H1 (cell line): ENCODE data around the gene CKB. TPM values are rescaled to one million over a fixed set of nuclear protein-coding genes. Genes with fewer than 3 reads are reported as not detected.
A peak's percentile ranks its signal among the peaks of the same experiment; 100 is the strongest.

Experiments
- CTCF ChIA-PET: fragments of 300-600 bp; sonication (Branson Sonifier 250); formaldehyde crosslinking; loops from one replicate; lab custom pipeline; 2021; ENCODE audit not compliant: partially characterized antibody; lab: Charles Lee
- POLR2A ChIA-PET: fragments of 300-600 bp; sonication (Branson Sonifier 250); formaldehyde crosslinking; loops from one replicate; lab custom pipeline; 2021; ENCODE audit warnings: inconsistent platforms; ENCODE audit not compliant: partially characterized antibody; lab: Charles Lee
- DNase-seq, 2 experiments: peaks; one replicate each; pipeline versions ENCODE4 v3.0.0 to v3.0.0-alpha.2; 2010 to 2022; ENCODE audit warnings: low spot score in 2 of 2, low read depth in 1 of 2, mixed read lengths in 1 of 2
- FAIRE-seq: peaks from 2 replicates; lab custom pipeline; 2011; peaks lifted over from hg19 to GRCh38; lab: Jason Lieb, UNC
- H2AFZ ChIP-seq: 2 replicates; pipeline ENCODE4 v1.8.1; 2012; ENCODE audit warnings: low read length, inconsistent platforms
- H2AK5ac ChIP-seq: 2 replicates; pipeline ENCODE4 v1.6.1; 2013; ENCODE audit warnings: low read depth, low read length
- H2BK120ac ChIP-seq: replicated peaks from 2 replicates; pipeline ENCODE3; 2013; ENCODE audit warnings: low read depth, low read length, inconsistent platforms
- H2BK12ac ChIP-seq: 2 replicates; pipeline ENCODE4 v1.6.1; 2013; ENCODE audit warnings: low read depth, low read length
- H2BK15ac ChIP-seq: 2 replicates; pipeline ENCODE4 v1.6.1; 2013; ENCODE audit warnings: low read length
- H2BK20ac ChIP-seq: 2 replicates; pipeline ENCODE4 v1.6.1; 2013; ENCODE audit warnings: low read length
- H2BK5ac ChIP-seq: 2 replicates; pipeline ENCODE4 v1.6.1; 2013; ENCODE audit warnings: low read depth, low read length
- H3K14ac ChIP-seq: 2 replicates; pipeline ENCODE4 v1.6.1; 2013; ENCODE audit warnings: inconsistent platforms; ENCODE audit not compliant: insufficient read length
- H3K18ac ChIP-seq: 2 replicates; pipeline ENCODE4 v1.6.1; 2013; ENCODE audit warnings: low read length; ENCODE audit errors: extremely low read depth
- H3K23ac ChIP-seq: 2 replicates; pipeline ENCODE4 v1.6.1; 2013; ENCODE audit warnings: inconsistent platforms; ENCODE audit not compliant: insufficient read length
- H3K23me2 ChIP-seq: 2 replicates; pipeline ENCODE4 v1.6.1; 2013; ENCODE audit warnings: low read depth, low read length
- H3K27ac ChIP-seq: 2 replicates; pipeline ENCODE4 v1.6.1; 2011; ENCODE audit warnings: low read depth, low read length, inconsistent platforms
- H3K27me3 ChIP-seq, 4 experiments: replicated peaks in 1 of 4; 1 replicate in 1 of 4; 2 replicates in 3 of 4; pipeline versions ENCODE4 v1.6.1 to v1.8.1; 2011 to 2013; ENCODE audit warnings: low read length in 3 of 4, mild to moderate bottlenecking in 3 of 4, inconsistent platforms in 2 of 4, mixed read lengths in 2 of 4, moderate library complexity in 1 of 4; ENCODE audit not compliant: control insufficient read depth in 3 of 4, insufficient read depth in 3 of 4; ENCODE audit errors: extremely low read depth in 1 of 4
- H3K36me3 ChIP-seq, 4 experiments: 2 replicates each; pipeline versions ENCODE4 v1.6.1 to v1.8.1; 2011 to 2013; ENCODE audit warnings: mild to moderate bottlenecking in 4 of 4, low read length in 3 of 4, moderate library complexity in 2 of 4, control low read depth in 1 of 4, inconsistent platforms in 1 of 4; ENCODE audit not compliant: insufficient read depth in 4 of 4, control insufficient read depth in 2 of 4
- H3K4ac ChIP-seq: replicated peaks from 2 replicates; pipeline ENCODE3; 2013; ENCODE audit warnings: low read length, low read depth, mixed read lengths, inconsistent platforms; ENCODE audit not compliant: insufficient read length
- H3K4me1 ChIP-seq, 4 experiments: replicated peaks in 1 of 4; 1 replicate in 1 of 4; 2 replicates in 3 of 4; pipeline versions ENCODE4 v1.6.1 to v1.8.1; 2011 to 2013; ENCODE audit warnings: low read length in 3 of 4, inconsistent platforms in 2 of 4, mixed read lengths in 1 of 4; ENCODE audit not compliant: insufficient read depth in 4 of 4, control insufficient read depth in 3 of 4
- H3K4me2 ChIP-seq, 2 experiments: 2 replicates each; pipeline versions ENCODE4 v1.6.1 to v1.8.1; 2011 to 2013; ENCODE audit warnings: low read depth in 2 of 2, low read length in 2 of 2, control low read depth in 1 of 2, inconsistent platforms in 1 of 2, mild to moderate bottlenecking in 1 of 2; ENCODE audit not compliant: insufficient read depth in 1 of 2
- H3K4me3 ChIP-seq, 4 experiments: fragments of 200-600, 300-600 bp in 1 of 4; sonication (generic), shearing (Covaris generic), sonication (Bioruptor Twin) in 1 of 4; 2 replicates each; pipeline versions ENCODE4 v1.5.1 to v1.8.1; 2011 to 2016; ENCODE audit warnings: low read length in 4 of 4, low read depth in 3 of 4, control low read depth in 2 of 4, inconsistent platforms in 2 of 4, mild to moderate bottlenecking in 2 of 4, mixed read lengths in 1 of 4, moderate library complexity in 1 of 4; ENCODE audit not compliant: insufficient read depth in 2 of 4; ENCODE audit errors: extremely low read depth in 1 of 4
- H3K56ac ChIP-seq: replicated peaks from 2 replicates; pipeline ENCODE3; 2013; ENCODE audit warnings: low read depth, mild to moderate bottlenecking, mixed read lengths, low read length, inconsistent platforms; ENCODE audit not compliant: insufficient read length
- H3K79me1 ChIP-seq: 2 replicates; pipeline ENCODE4 v1.6.1; 2013; ENCODE audit warnings: low read depth, low read length, control low read depth
- H3K79me2 ChIP-seq, 2 experiments: 2 replicates each; pipeline versions ENCODE4 v1.6.1 to v1.8.1; 2012 to 2013; ENCODE audit warnings: low read length in 2 of 2, mild to moderate bottlenecking in 2 of 2, inconsistent platforms in 1 of 2; ENCODE audit not compliant: insufficient read depth in 2 of 2, control insufficient read depth in 1 of 2
- H3K9ac ChIP-seq, 4 experiments: replicated peaks in 1 of 4; 1 replicate in 1 of 4; 2 replicates in 3 of 4; pipeline versions ENCODE4 v1.6.1 to v1.8.1; 2011 to 2013; ENCODE audit warnings: low read depth in 3 of 4, low read length in 3 of 4, control low read depth in 2 of 4, mild to moderate bottlenecking in 2 of 4, moderate library complexity in 2 of 4, inconsistent platforms in 1 of 4; ENCODE audit errors: extremely low read depth in 1 of 4
- H3K9me3 ChIP-seq, 2 experiments: 2 replicates each; pipeline versions ENCODE4 v1.6.1 to v1.8.1; 2012 to 2013; ENCODE audit warnings: mild to moderate bottlenecking in 2 of 2, moderate library complexity in 2 of 2, control low read depth in 1 of 2, inconsistent platforms in 1 of 2, low read depth in 1 of 2, low read length in 1 of 2, mixed read lengths in 1 of 2; ENCODE audit not compliant: insufficient read depth in 2 of 2
- H4K20me1 ChIP-seq, 2 experiments: replicated peaks in 1 of 2; 2 replicates each; pipeline versions ENCODE3 to v1.8.1; 2011 to 2013; ENCODE audit warnings: inconsistent platforms in 2 of 2, low read length in 2 of 2, mild to moderate bottlenecking in 1 of 2; ENCODE audit not compliant: insufficient read depth in 2 of 2, control insufficient read depth in 1 of 2
- H4K5ac ChIP-seq: 2 replicates; pipeline ENCODE4 v1.6.1; 2013; ENCODE audit warnings: low read length, low read depth, mixed read lengths, inconsistent platforms; ENCODE audit not compliant: insufficient read length
- H4K8ac ChIP-seq: 2 replicates; pipeline ENCODE4 v1.8.0; 2013; ENCODE audit warnings: mild to moderate bottlenecking, moderate library complexity, low read length, inconsistent platforms; ENCODE audit not compliant: insufficient read depth; ENCODE audit errors: extremely low read depth
- H4K91ac ChIP-seq: replicated peaks from 2 replicates; pipeline ENCODE3; 2013; ENCODE audit warnings: low read length, mixed read lengths, inconsistent platforms; ENCODE audit not compliant: insufficient read length
- BCL11A ChIP-seq, 2 experiments: IDR thresholded peaks; one replicate each; pipeline ENCODE4 v1.6.1; 2011; ENCODE audit warnings: low read depth in 2 of 2, low read length in 2 of 2, mild to moderate bottlenecking in 2 of 2
- HDAC2 ChIP-seq, 2 experiments: fragments of 300-600 bp in 1 of 2; sonication (generic) in 1 of 2; IDR thresholded peaks; 2 replicates each; pipeline ENCODE4 v1.6.1; 2011 to 2012; ENCODE audit warnings: low read depth in 2 of 2, low read length in 2 of 2, mild to moderate bottlenecking in 2 of 2, moderate library complexity in 2 of 2, borderline replicate concordance in 1 of 2, inconsistent platforms in 1 of 2
- SIX5 ChIP-seq: IDR thresholded peaks from 2 replicates; pipeline ENCODE4 v1.6.1; 2011; ENCODE audit warnings: mild to moderate bottlenecking, low read depth, low read length
- TCF12 ChIP-seq: IDR thresholded peaks from 2 replicates; pipeline ENCODE4 v1.6.1; 2011; ENCODE audit warnings: low read depth, mild to moderate bottlenecking, low read length
- WGBS, 2 experiments: shearing (Covaris generic) in 1 of 2; methylation state at CpG; one replicate each; pipeline versions ENCODE4 v1.1.6 to v1.1.7; 2013 to 2015; ENCODE audit warnings: low lambda C conversion rate in 2 of 2, mixed read lengths in 2 of 2, inconsistent platforms in 1 of 2, low coverage in 1 of 2, missing lambda C conversion rate in 1 of 2; ENCODE audit not compliant: insufficient replicate concordance in 2 of 2, insufficient coverage in 1 of 2, insufficient read length in 1 of 2; ENCODE audit errors: extremely low coverage in 1 of 2, missing lambda C conversion rate in 1 of 2; 5-methylcytosine and 5-hydroxymethylcytosine counted together
- polyA plus RNA-seq, 7 experiments: library from polyadenylated mRNA; depleted of rRNA in 3 of 7; stranded (reverse) in 5 of 7; unstranded in 2 of 7; fragments of >200 nt in 5 of 7; fragments of 200-250 nt in 2 of 7; gene quantifications; 1 replicate in 5 of 7; 2 replicates in 1 of 7; 4 replicates in 1 of 7; pipeline versions ENCODE4 v1.2.1 to v1.2.3, GENCODE V29; 2011 to 2013; ENCODE audit warnings: missing spikeins in 2 of 7, mixed read lengths in 2 of 7
- total RNA-seq: library from RNA; stranded (reverse); fragmentation: NEBNext Ultra II Directional; extraction: Animal tissue kit (Norgen Biotek cat#: 25700); gene quantifications from 2 replicates; pipeline ENCODE4 v1.2.1, GENCODE V29; 2021

CKB gene
- total and polyA plus RNA-seq, 2 of the 8 experiments (the other 6 are each of a cell fraction or from before 2014, with no cell fraction given), result 538 to 950 TPM

DNA sequence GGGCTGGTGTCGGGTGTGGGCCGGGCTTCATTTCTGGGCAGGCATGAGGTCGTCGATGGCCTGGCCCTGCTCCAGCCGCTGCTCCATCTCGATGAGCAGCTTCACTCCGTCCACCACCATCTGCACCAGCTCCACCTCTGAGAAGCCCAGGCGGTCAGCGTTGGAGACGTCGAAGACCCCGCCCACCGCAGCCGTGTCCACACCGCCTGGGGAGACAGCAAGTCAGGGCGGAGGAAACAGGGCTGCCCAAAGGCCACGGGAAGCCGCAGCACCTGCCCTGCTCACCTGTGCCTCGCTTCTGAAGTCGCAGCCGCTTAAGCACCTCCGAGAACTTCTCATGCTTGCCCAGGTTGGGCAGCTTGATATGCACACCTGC, 2.8 kb downstream of the CKB start:
- peaks cover 3 to 17% (median 13%) of the 10 kb centered on the region in 4 experiments for H3K27me3 ChIP-seq
- H3K14ac ChIP-seq, result no peak overlapping the region
- H4K20me1 ChIP-seq, result peaks cover 10 to 20% of the 10 kb centered on the region in 2 experiments
- no peak for FAIRE-seq
- H2BK15ac ChIP-seq, result no peak overlapping the region
- ChIA-PET CTCF (interaction anchor here (0.6 to 31.3 kb wide), 9 partner anchors 10 to 194 kb away, joined by 3 to 921 read pairs (median 7); partner anchors contain the start of genes BAG5 and TRMT61A), POLR2A (interaction anchor here (1.3 to 12.6 kb wide), 6 partner anchors 9 to 175 kb away, joined by 3 to 844 read pairs (median 34); partner anchors contain the start of genes BAG5, COA8 and TRMT61A)
- H2BK120ac ChIP-seq, result no peak overlapping the region
- no peak overlapping the region for H3K4me3 ChIP-seq
- no peak overlapping the region for H3K18ac ChIP-seq
- no peak overlapping the region for H4K5ac ChIP-seq
- H3K9ac ChIP-seq, result no peak overlapping the region
- H3K56ac ChIP-seq, result no peak overlapping the region
- 0 out of 2 replicates have a peak overlapping the region, but pooled peaks have one; percentile 27 for H2BK5ac ChIP-seq
- H3K23ac ChIP-seq, result no peak overlapping the region
- H3K27ac ChIP-seq, result no peak overlapping the region
- peaks cover 0 to 2% of the 10 kb centered on the region in 2 experiments; a peak in 1 of 4 replicates for H3K79me2 ChIP-seq
- no peaks in the 10 kb centered on the region for H3K9me3 ChIP-seq
- H3K4me1 ChIP-seq, result peaks cover 0 to 28% (median 19%) of the 10 kb centered on the region in 4 experiments; a peak in 6 of 7 replicates
- H4K91ac ChIP-seq, result no peak overlapping the region
- H4K8ac ChIP-seq, result no peak overlapping the region
- H2BK12ac ChIP-seq, result no peak overlapping the region
- H2AFZ ChIP-seq, result no peak overlapping the region
- no peaks in the 10 kb centered on the region; the same call in 1 of the 2 replicates for H3K79me1 ChIP-seq
- WGBS, 2 experiments, result 90% methylated on average over 20 of the region's 22 CpGs; no CpG with 5 or more reads in 1 of the 2 experiments
- H3K36me3 ChIP-seq, result peaks cover 8 to 23% (median 17%) of the 10 kb centered on the region in 4 experiments; a peak in 7 of 8 replicates
- peaks cover 14% of the 10 kb centered on the region; the same call in 1 of the 2 replicates for H3K23me2 ChIP-seq
- no peak overlapping the region for H2AK5ac ChIP-seq
- DNase-seq, result no peak
- H3K4ac ChIP-seq, result no peak overlapping the region
- H2BK20ac ChIP-seq, result no peak overlapping the region
- H3K4me2 ChIP-seq, result peak overlapping the region; percentile 73 to 80; a peak in 1 of 4 replicates
- no peak for TF ChIP-seq BCL11A (IDR thresholded peaks at IDR 0.05; ENCODE audit: low read depth in 2 of 2, low read length in 2 of 2)
- no peak for TF ChIP-seq TCF12
- no peak for TF ChIP-seq HDAC2 (IDR thresholded peaks at IDR 0.05; ENCODE audit: borderline replicate concordance in 1 of 2, low read depth in 2 of 2, low read length in 2 of 2)
- no peak for TF ChIP-seq SIX5
